Neural progenitor cell (in vitro differentiated cells): ENCODE measurements around the gene COLEC12. TPM values are rescaled to one million over a fixed set of nuclear protein-coding genes. Genes with fewer than 3 reads are reported as not detected.

Source experiments
- DNase-seq: peaks from one replicate; pipeline ENCODE4 v3.0.0-alpha.2; 2016; ENCODE audit warnings: low spot score
- H2AFZ ChIP-seq: fragments of 200-600 bp; sonication (generic); replicated peaks from 2 replicates; pipeline ENCODE4 v1.6.1; 2016; ENCODE audit warnings: antibody characterized with exemption
- H3F3A ChIP-seq: fragments of 200-600 bp; sonication (generic); 2 replicates; pipeline ENCODE4 v1.6.1; 2016; ENCODE audit warnings: antibody characterized with exemption, low read depth
- H3K27ac ChIP-seq: fragments of 200-600 bp; sonication (generic); 2 replicates; pipeline ENCODE4 v1.5.1; 2016; ENCODE audit warnings: mild to moderate bottlenecking
- H3K27me3 ChIP-seq: fragments of 200-600 bp; sonication (generic); 2 replicates; pipeline ENCODE4 v1.6.1; 2016; ENCODE audit warnings: mild to moderate bottlenecking, moderate library complexity
- H3K36me3 ChIP-seq: fragments of 200-600 bp; sonication (generic); 2 replicates; pipeline ENCODE4 v1.5.1; 2016
- H3K4me1 ChIP-seq: fragments of 200-600 bp; sonication (generic); 2 replicates; pipeline ENCODE4 v1.6.1; 2016; ENCODE audit warnings: mixed run types
- H3K4me2 ChIP-seq: fragments of 200-600 bp; sonication (generic); 2 replicates; pipeline ENCODE4 v1.6.1; 2016
- H3K4me3 ChIP-seq: fragments of 200-600 bp; sonication (generic); 2 replicates; pipeline ENCODE4 v1.5.1; 2016
- H3K79me2 ChIP-seq: fragments of 200-600 bp; sonication (generic); 2 replicates; pipeline ENCODE4 v1.6.1; 2016; ENCODE audit warnings: low read depth
- H3K9ac ChIP-seq: fragments of 200-600 bp; sonication (generic); 2 replicates; pipeline ENCODE4 v1.6.1; 2016
- H3K9me3 ChIP-seq: fragments of 200-600 bp; sonication (generic); 2 replicates; pipeline ENCODE4 v1.5.1; 2016; ENCODE audit warnings: low read depth
- H4K20me1 ChIP-seq: fragments of 200-600 bp; sonication (generic); 2 replicates; pipeline ENCODE4 v1.6.1; 2016; ENCODE audit warnings: low read depth
- H3K27ac Mint-ChIP-seq: 3 replicates; pipeline ENCODE4 v1.8.0; 2021; ENCODE audit warnings: mixed read lengths
- H3K27me3 Mint-ChIP-seq: 2 replicates; pipeline ENCODE4 v1.8.0; 2022; ENCODE audit warnings: low read depth, mild to moderate bottlenecking, inconsistent platforms, moderate library complexity, mixed read lengths; ENCODE audit not compliant: insufficient read depth
- H3K36me3 Mint-ChIP-seq: 3 replicates; pipeline ENCODE4 v1.8.0; 2021; ENCODE audit warnings: mixed read lengths
- H3K4me1 Mint-ChIP-seq: 3 replicates; pipeline ENCODE4 v1.8.0; 2021; ENCODE audit warnings: mixed read lengths
- H3K4me3 Mint-ChIP-seq: 3 replicates; pipeline ENCODE4 v1.8.0; 2021; ENCODE audit warnings: mild to moderate bottlenecking, moderate library complexity, mixed read lengths
- H3K9me3 Mint-ChIP-seq: 3 replicates; pipeline ENCODE4 v1.8.0; 2020; ENCODE audit warnings: mixed read lengths
- CTCF ChIP-seq: fragments of 200-600 bp; sonication (generic); IDR thresholded peaks from 2 replicates; pipeline ENCODE4 v1.5.1; 2017; ENCODE audit warnings: antibody characterized with exemption, mild to moderate bottlenecking
- EZH2 ChIP-seq: fragments of 200-600 bp; sonication (generic); IDR thresholded peaks from 2 replicates; pipeline ENCODE4 v1.6.1; 2017; ENCODE audit warnings: antibody characterized with exemption, mild to moderate bottlenecking, moderate library complexity
- EZH2phosphoT487 ChIP-seq: fragments of 200-600 bp; sonication (generic); IDR thresholded peaks from 2 replicates; pipeline ENCODE4 v1.6.1; 2017; ENCODE audit warnings: antibody characterized with exemption
- total RNA-seq: library from RNA; depleted of rRNA; stranded (reverse); fragments of >200 nt; gene quantifications from 2 replicates; pipeline ENCODE4 v1.2.3, GENCODE V29; 2015; ENCODE audit warnings: low replicate concordance

Gene COLEC12
- total RNA-seq, 1 donor from 2014 or later, result 2.0 TPM

GRCh38 chr18:331221-331821 is 169.2 kb downstream of the COLEC12 start:
- DNase-seq, result no peak
- Mint-ChIP-seq H3K27me3 (peaks cover 6% of the 10 kb centered on the region), H3K36me3 (peaks cover 16% of the 10 kb centered on the region), H3K4me1 (no peaks in the 10 kb centered on the region), H3K4me3 (no peak overlapping the region), H3K9me3 (no peaks in the 10 kb centered on the region), H3K27ac (no peak overlapping the region)
- Histone ChIP-seq H3K4me3 (no peak overlapping the region), H3K27ac (no peak overlapping the region), H3K36me3 (no peaks in the 10 kb centered on the region), H2AFZ (no peak overlapping the region), H3K79me2 (no peaks in the 10 kb centered on the region), H3K4me1 (no peaks in the 10 kb centered on the region), H3K9ac (no peak overlapping the region), H3K4me2 (no peak overlapping the region), H4K20me1 (no peaks in the 10 kb centered on the region), H3F3A (no peaks in the 10 kb centered on the region), H3K9me3 (no peaks in the 10 kb centered on the region), H3K27me3 (no peaks in the 10 kb centered on the region)
- TF ChIP-seq EZH2phosphoT487, result no peak

GRCh38 chr18:328928-329327 is 171.6 kb downstream of the COLEC12 start:
- Mint-ChIP-seq H3K9me3 (no peaks in the 10 kb centered on the region), H3K4me3 (no peak overlapping the region), H3K27ac (peak overlapping the region; percentile 11), H3K27me3 (peaks cover 2% of the 10 kb centered on the region), H3K36me3 (peaks cover 15% of the 10 kb centered on the region), H3K4me1 (no peaks in the 10 kb centered on the region)
- no peaks in the 10 kb centered on the region for H3K9me3 ChIP-seq
- H3F3A ChIP-seq, result no peaks in the 10 kb centered on the region
- H3K4me2 ChIP-seq, result no peak overlapping the region
- H3K27ac ChIP-seq, result no peak overlapping the region
- no peak overlapping the region for H3K9ac ChIP-seq
- no peaks in the 10 kb centered on the region for H3K4me1 ChIP-seq
- no peak overlapping the region for H3K4me3 ChIP-seq
- H2AFZ ChIP-seq, result no peak overlapping the region
- no peaks in the 10 kb centered on the region for H3K79me2 ChIP-seq
- no peak for TF ChIP-seq EZH2phosphoT487
- no peak for DNase-seq
- no peaks in the 10 kb centered on the region for H4K20me1 ChIP-seq
- H3K36me3 ChIP-seq, result no peaks in the 10 kb centered on the region
- H3K27me3 ChIP-seq, result no peaks in the 10 kb centered on the region

- Mint-ChIP-seq H3K27me3 (peaks cover 2% of the 10 kb centered on the region), H3K36me3 (peaks cover 11% of the 10 kb centered on the region), H3K4me3 (no peak overlapping the region), H3K9me3 (no peaks in the 10 kb centered on the region), H3K27ac (no peak overlapping the region), H3K4me1 (no peaks in the 10 kb centered on the region)
- no peak overlapping the region for H3K27ac ChIP-seq
- no peaks in the 10 kb centered on the region for H3K79me2 ChIP-seq
- H3F3A ChIP-seq, result no peaks in the 10 kb centered on the region
- no peak overlapping the region for H2AFZ ChIP-seq
- no peak overlapping the region for H3K4me3 ChIP-seq
- H3K4me1 ChIP-seq, result no peaks in the 10 kb centered on the region
- H3K36me3 ChIP-seq, result no peaks in the 10 kb centered on the region
- H4K20me1 ChIP-seq, result no peaks in the 10 kb centered on the region
- TF ChIP-seq EZH2 (no peak), CTCF (no peak), EZH2phosphoT487 (no peak)
- no peak overlapping the region for H3K4me2 ChIP-seq
- no peak overlapping the region for H3K9ac ChIP-seq
- DNase-seq, result no peak
- H3K27me3 ChIP-seq, result no peaks in the 10 kb centered on the region
- H3K9me3 ChIP-seq, result no peaks in the 10 kb centered on the region
Measured at GRCh38 chr18:326846-327245, 173.7 kb downstream of the COLEC12 start.

GRCh38 chr18:323253-323622 is 177.3 kb downstream of the COLEC12 start:
- Histone ChIP-seq H4K20me1 (no peaks in the 10 kb centered on the region), H3K4me2 (no peak overlapping the region), H3K27ac (no peak overlapping the region), H3K27me3 (no peaks in the 10 kb centered on the region), H3K36me3 (no peaks in the 10 kb centered on the region), H3K9ac (no peak overlapping the region), H2AFZ (no peak overlapping the region), H3K4me1 (no peaks in the 10 kb centered on the region), H3K79me2 (no peaks in the 10 kb centered on the region), H3K4me3 (no peak overlapping the region), H3F3A (no peaks in the 10 kb centered on the region), H3K9me3 (no peaks in the 10 kb centered on the region)
- DNase-seq, result no peak
- no peak overlapping the region for H3K27ac Mint-ChIP-seq
- peaks cover 4% of the 10 kb centered on the region for H3K27me3 Mint-ChIP-seq
- TF ChIP-seq EZH2phosphoT487 (no peak), EZH2 (no peak), CTCF (no peak)
- H3K4me1 Mint-ChIP-seq, result peaks cover 3% of the 10 kb centered on the region
- no peak overlapping the region for H3K4me3 Mint-ChIP-seq
- H3K36me3 Mint-ChIP-seq, result peaks cover 4% of the 10 kb centered on the region
- no peaks in the 10 kb centered on the region for H3K9me3 Mint-ChIP-seq
